Measurements from ENCODE around the gene SYMPK. TPM values are rescaled to one million over a fixed set of nuclear protein-coding genes. Genes with fewer than 3 reads are reported as not detected.

The SYMPK gene
- total RNA-seq, 5 donors from 2014 or later (not counting 1 experiment from before 2014, with no cell fraction given) = 89.7 to 102 (median 94.7) TPM

- Mint-ChIP-seq H3K4me1 (peaks cover 21 to 29% (median 22%) of the 10 kb centered on the region in 3 donors), H3K9me3 (no peaks in the 10 kb centered on the region), H3K27ac (peak overlapping the region; percentile 98), H3K36me3 (no peaks in the 10 kb centered on the region), H3K4me3 (peak overlapping the region; percentile 94 to 99 (median 95)), H3K27me3 (no peaks in the 10 kb centered on the region)
- Histone ChIP-seq H3K9me3 (no peaks in the 10 kb centered on the region), H3K27ac (ENCODE audit: low read length) (peak overlapping the region; percentile 86), H3K36me3 (ENCODE audit: control insufficient read depth in 2 of 2, extremely low read depth in 1 of 2, insufficient read depth in 1 of 2, low read length in 1 of 2) (no peaks in the 10 kb centered on the region), H3K4me3 (ENCODE audit: control insufficient read depth in 1 of 2, extremely low read depth in 1 of 2, low read length in 1 of 2) (peak overlapping the region; percentile 86), H3K27me3 (replicated peaks in 1 of 2; ENCODE audit: control insufficient read depth in 2 of 2, extremely low read depth in 1 of 2, insufficient read depth in 2 of 2, low read length in 1 of 2) (peaks cover 0 to 5% of the 10 kb centered on the region in 2 experiments), H3K4me1 (ENCODE audit: control insufficient read depth in 1 of 2, extremely low read depth in 1 of 2, insufficient read depth in 2 of 2, low read length in 2 of 2) (peaks cover 16 to 45% of the 10 kb centered on the region in 2 experiments)
- WGBS (ENCODE audit: insufficient coverage) = 86% methylated on average over 1 of the region's 10 CpGs
- CTCF ChIA-PET = no interaction called here
- POLR2A ChIA-PET = interaction anchor here in 1 of 2 donors (1.2 kb wide), 1 partner anchor 15 kb away, joined by 3 read pairs; the partner anchor contains the start of gene MYPOP
- ATAC-seq (replicated peaks in 1 of 4) = no peak
- no peak for DNase-seq
These were observed 24.3 kb upstream of the SYMPK start for GRCh38 chr19:45887200-45887710.

- ChIA-PET CTCF (interaction anchor here in 1 of 2 donors (0.5 to 2.2 kb wide), 4 partner anchors 16 to 117 kb away, joined by 4 to 9 read pairs (median 8); partner anchors contain the start of genes SIX5 and SYMPK), POLR2A (interaction anchor here in 1 of 2 donors (0.7 to 1.2 kb wide), 3 partner anchors 16 to 419 kb away, joined by 3 to 4 read pairs (median 3); partner anchors contain the start of genes FOSB, MYPOP and SYMPK)
- peak; percentile 75 to 95 (median 87) for DNase-seq
- 0% methylated on average over 9 of the region's 32 CpGs for WGBS (ENCODE audit: insufficient coverage)
- Histone ChIP-seq H3K9me3 (no peaks in the 10 kb centered on the region), H3K36me3 (ENCODE audit: control insufficient read depth in 2 of 2, extremely low read depth in 1 of 2, insufficient read depth in 1 of 2, low read length in 1 of 2) (no peaks in the 10 kb centered on the region), H3K27ac (ENCODE audit: low read length) (peak overlapping the region; percentile 86), H3K27me3 (replicated peaks in 1 of 2; ENCODE audit: control insufficient read depth in 2 of 2, extremely low read depth in 1 of 2, insufficient read depth in 2 of 2, low read length in 1 of 2) (peaks cover 0 to 7% of the 10 kb centered on the region in 2 experiments), H3K4me1 (ENCODE audit: control insufficient read depth in 1 of 2, extremely low read depth in 1 of 2, insufficient read depth in 2 of 2, low read length in 2 of 2) (peaks cover 16 to 47% of the 10 kb centered on the region in 2 experiments), H3K4me3 (ENCODE audit: control insufficient read depth in 1 of 2, extremely low read depth in 1 of 2, low read length in 1 of 2) (peak overlapping the region; percentile 86)
- no peaks in the 10 kb centered on the region for H3K9me3 Mint-ChIP-seq
- peak overlapping the region; percentile 94 to 99 (median 95) for H3K4me3 Mint-ChIP-seq
- peaks cover 22 to 31% (median 24%) of the 10 kb centered on the region in 3 donors for H3K4me1 Mint-ChIP-seq
- ATAC-seq (replicated peaks in 1 of 4) = peak; percentile 63 to 74 (median 67)
- H3K27ac Mint-ChIP-seq = peak overlapping the region; percentile 98
- H3K27me3 Mint-ChIP-seq = no peaks in the 10 kb centered on the region
- no peaks in the 10 kb centered on the region for H3K36me3 Mint-ChIP-seq
These were observed 23.7 kb upstream of the SYMPK start for GRCh38 chr19:45886427-45887199.

- peak; percentile 78 to 94 (median 90) for DNase-seq
- Histone ChIP-seq H3K4me3 (ENCODE audit: control insufficient read depth in 1 of 2, extremely low read depth in 1 of 2, low read length in 1 of 2) (peak within 1 kb of the TSS; percentile 86), H3K4me1 (ENCODE audit: control insufficient read depth in 1 of 2, extremely low read depth in 1 of 2, insufficient read depth in 2 of 2, low read length in 2 of 2) (peaks cover 16 to 47% of the 10 kb centered on the region in 2 experiments), H3K36me3 (ENCODE audit: control insufficient read depth in 2 of 2, extremely low read depth in 1 of 2, insufficient read depth in 1 of 2, low read length in 1 of 2) (no peaks in the 10 kb centered on the region), H3K27ac (ENCODE audit: low read length) (peak within 1 kb of the TSS; percentile 86), H3K9me3 (no peaks in the 10 kb centered on the region), H3K27me3 (replicated peaks in 1 of 2; ENCODE audit: control insufficient read depth in 2 of 2, extremely low read depth in 1 of 2, insufficient read depth in 2 of 2, low read length in 1 of 2) (peaks cover 0 to 7% of the 10 kb centered on the region in 2 experiments)
- H3K27me3 Mint-ChIP-seq = no peaks in the 10 kb centered on the region
- WGBS (ENCODE audit: insufficient coverage) = under 1% methylated on average over 103 of the region's 107 CpGs
- no peaks in the 10 kb centered on the region for H3K9me3 Mint-ChIP-seq
- H3K36me3 Mint-ChIP-seq = no peaks in the 10 kb centered on the region
- H3K27ac Mint-ChIP-seq = peak within 1 kb of the TSS; percentile 98
- ATAC-seq (replicated peaks in 1 of 4) = peak; percentile 82 to 87 (median 84)
- POLR2A ChIA-PET = interaction anchor here in 1 of 2 donors (0.7 to 1.2 kb wide), 3 partner anchors 17 to 418 kb away, joined by 3 to 4 read pairs (median 3); partner anchors contain the start of genes FOSB, MYPOP and SYMPK
- H3K4me3 Mint-ChIP-seq = peak within 1 kb of the TSS; percentile 94 to 99 (median 95)
- CTCF ChIA-PET = interaction anchor here in 1 of 2 donors (0.8 to 2.2 kb wide), 3 partner anchors 17 to 117 kb away, joined by 4 to 9 read pairs (median 8); partner anchors contain the start of genes SIX5 and SYMPK
- H3K4me1 Mint-ChIP-seq = peaks cover 22 to 33% (median 30%) of the 10 kb centered on the region in 3 donors
These were observed 22.8 kb upstream of the SYMPK start, which contains the start of gene IRF2BP1 for GRCh38 chr19:45885556-45886426. Gene IRF2BP1, minus strand, starts transcription at chr19:45886141. Its CDS starts 367 bp downstream, at chr19:45885774.

GRCh38 chr19:45884682-45885555 is 22.0 kb upstream of the SYMPK start:
- DNase-seq = peak in 2 of 35 experiments; percentile 2 to 12
- Mint-ChIP-seq H3K36me3 (no peaks in the 10 kb centered on the region), H3K27ac (no peak overlapping the region), H3K9me3 (no peaks in the 10 kb centered on the region), H3K4me3 (peak overlapping the region; percentile 55 to 99 (median 62)), H3K4me1 (peaks cover 22 to 33% (median 30%) of the 10 kb centered on the region in 3 donors), H3K27me3 (peaks cover 3% of the 10 kb centered on the region in 2 donors)
- peak overlapping the region; percentile 86 for H3K4me3 ChIP-seq (ENCODE audit: control insufficient read depth in 1 of 2, extremely low read depth in 1 of 2, low read length in 1 of 2)
- no peaks in the 10 kb centered on the region for H3K36me3 ChIP-seq (ENCODE audit: control insufficient read depth in 2 of 2, extremely low read depth in 1 of 2, insufficient read depth in 1 of 2, low read length in 1 of 2)
- peaks cover 0 to 7% of the 10 kb centered on the region in 2 experiments for H3K27me3 ChIP-seq (replicated peaks in 1 of 2; ENCODE audit: control insufficient read depth in 2 of 2, extremely low read depth in 1 of 2, insufficient read depth in 2 of 2, low read length in 1 of 2)
- ChIA-PET CTCF (interaction anchor here (1.3 to 2.2 kb wide), 2 partner anchors 18 to 20 kb away, joined by 4 read pairs; no protein-coding TSS in a partner anchor), POLR2A (interaction anchor here in 1 of 2 donors (1.2 kb wide), 1 partner anchor 22 kb away, joined by 4 read pairs; the partner anchor contains the start of gene SYMPK)
- peaks cover 16 to 47% of the 10 kb centered on the region in 2 experiments for H3K4me1 ChIP-seq (ENCODE audit: control insufficient read depth in 1 of 2, extremely low read depth in 1 of 2, insufficient read depth in 2 of 2, low read length in 2 of 2)
- no peaks in the 10 kb centered on the region for H3K9me3 ChIP-seq
- no peak for ATAC-seq (replicated peaks in 1 of 4)
- WGBS (ENCODE audit: insufficient coverage) = 74% methylated on average over 72 of the region's 72 CpGs
- H3K27ac ChIP-seq (ENCODE audit: low read length) = no peak overlapping the region

- Mint-ChIP-seq H3K27ac (peak overlapping the region; percentile 27 to 48), H3K9me3 (no peaks in the 10 kb centered on the region), H3K27me3 (peaks cover 3% of the 10 kb centered on the region in 2 donors), H3K4me3 (peak overlapping the region in 2 of 3 donors; percentile 71), H3K4me1 (peaks cover 22 to 33% (median 30%) of the 10 kb centered on the region in 3 donors), H3K36me3 (no peaks in the 10 kb centered on the region)
- DNase-seq (no peak), ATAC-seq (replicated peaks in 1 of 4) (no peak)
- ChIA-PET POLR2A (no interaction called here), CTCF (interaction anchor here (0.6 to 1.3 kb wide), 2 partner anchors 19 to 906 kb away, joined by 3 to 4 read pairs; no protein-coding TSS in a partner anchor)
- no peaks in the 10 kb centered on the region for H3K9me3 ChIP-seq
- H3K36me3 ChIP-seq (ENCODE audit: control insufficient read depth in 2 of 2, extremely low read depth in 1 of 2, insufficient read depth in 1 of 2, low read length in 1 of 2) = no peaks in the 10 kb centered on the region
- no peak overlapping the region for H3K27ac ChIP-seq (ENCODE audit: low read length)
- 95% methylated on average over 57 of the region's 57 CpGs for whole genome bisulfite sequencing (ENCODE audit: insufficient coverage)
- peaks cover 0 to 12% of the 10 kb centered on the region in 2 experiments for H3K27me3 ChIP-seq (replicated peaks in 1 of 2; ENCODE audit: control insufficient read depth in 2 of 2, extremely low read depth in 1 of 2, insufficient read depth in 2 of 2, low read length in 1 of 2)
- peaks cover 16 to 47% of the 10 kb centered on the region in 2 experiments for H3K4me1 ChIP-seq (ENCODE audit: control insufficient read depth in 1 of 2, extremely low read depth in 1 of 2, insufficient read depth in 2 of 2, low read length in 2 of 2)
- H3K4me3 ChIP-seq (ENCODE audit: control insufficient read depth in 1 of 2, extremely low read depth in 1 of 2, low read length in 1 of 2) = peak overlapping the region in 1 of 2 donors; percentile 23
These were observed 21.1 kb upstream of the SYMPK start for GRCh38 chr19:45883881-45884681.

All from T-cell (primary cell).